ENCODE results near the gene RUFY4. TPM values are rescaled to one million over a fixed set of nuclear protein-coding genes. Genes with fewer than 3 reads are reported as not detected.

RUFY4 gene
- total RNA-seq, 1 experiment from 2014 or later, result not detected

- BruUV-seq (replicated peaks), result no TSS peak
- no peaks in the 10 kb centered on the region for H3K4me1 Mint-ChIP-seq (ENCODE audit: insufficient read depth, unreplicated experiment)
- POLR2A ChIA-PET, result no interaction called here
- no peaks in the 10 kb centered on the region for H3K36me3 Mint-ChIP-seq (ENCODE audit: insufficient read depth, unreplicated experiment)
- CTCF ChIA-PET, result interaction anchor here (0.6 to 2.7 kb wide), 5 partner anchors 62 to 1292 kb away, joined by 3 to 20 read pairs (median 4); no protein-coding TSS in a partner anchor
- intact Hi-C loops (cut with micrococcal nuclease), result no loop called here
- H3K27ac Mint-ChIP-seq (ENCODE audit: low read depth, unreplicated experiment), result no peak overlapping the region
- no peak overlapping the region for H3K4me3 Mint-ChIP-seq (ENCODE audit: unreplicated experiment)
- TF ChIP-seq CTCF (IDR thresholded peaks at IDR 0.05; ENCODE audit: unreplicated experiment), result no peak
- H3K27me3 Mint-ChIP-seq (ENCODE audit: insufficient read depth, unreplicated experiment), result peaks cover 60% of the 10 kb centered on the region
- no peak for DNase-seq (ENCODE audit: unreplicated experiment)
- no peaks in the 10 kb centered on the region for H3K9me3 Mint-ChIP-seq (ENCODE audit: unreplicated experiment)
Measured at GRCh38 chr2:218067523-218067922, 1.5 kb upstream of the RUFY4 start.

GRCh38 chr2:218069606-218070300, 700 bp downstream of the RUFY4 start:
- POLR2A ChIA-PET, result no interaction called here
- no peaks in the 10 kb centered on the region for H3K4me1 Mint-ChIP-seq (ENCODE audit: insufficient read depth, unreplicated experiment)
- BruUV-seq (replicated peaks), result no TSS peak
- peaks cover 46% of the 10 kb centered on the region for H3K27me3 Mint-ChIP-seq (ENCODE audit: insufficient read depth, unreplicated experiment)
- CTCF ChIA-PET, result interaction anchor here (0.5 to 1.5 kb wide), 10 partner anchors 7 to 284 kb away, joined by 3 to 9 read pairs (median 4); no protein-coding TSS in a partner anchor
- no peak overlapping the region for H3K4me3 Mint-ChIP-seq (ENCODE audit: unreplicated experiment)
- H3K9me3 Mint-ChIP-seq (ENCODE audit: unreplicated experiment), result no peaks in the 10 kb centered on the region
- intact Hi-C loops (cut with micrococcal nuclease), result loop anchor here (1.0 kb wide), 1 partner anchor 284 kb away; no protein-coding TSS in a partner anchor
- H3K27ac Mint-ChIP-seq (ENCODE audit: low read depth, unreplicated experiment), result no peak overlapping the region
- DNase-seq (ENCODE audit: unreplicated experiment), result no peak
- H3K36me3 Mint-ChIP-seq (ENCODE audit: insufficient read depth, unreplicated experiment), result no peaks in the 10 kb centered on the region
- no peak for TF ChIP-seq CTCF (IDR thresholded peaks at IDR 0.05; ENCODE audit: unreplicated experiment)

- Mint-ChIP-seq H3K36me3 (ENCODE audit: insufficient read depth, unreplicated experiment) (no peaks in the 10 kb centered on the region), H3K27me3 (ENCODE audit: insufficient read depth, unreplicated experiment) (peaks cover 46% of the 10 kb centered on the region), H3K4me3 (ENCODE audit: unreplicated experiment) (no peak overlapping the region), H3K4me1 (ENCODE audit: insufficient read depth, unreplicated experiment) (no peaks in the 10 kb centered on the region), H3K9me3 (ENCODE audit: unreplicated experiment) (no peaks in the 10 kb centered on the region), H3K27ac (ENCODE audit: low read depth, unreplicated experiment) (no peak overlapping the region)
- POLR2A ChIA-PET, result no interaction called here
- CTCF ChIA-PET, result interaction anchor here (0.5 to 1.1 kb wide), 5 partner anchors 45 to 285 kb away, joined by 3 to 6 read pairs (median 4); no protein-coding TSS in a partner anchor
- no peak for TF ChIP-seq CTCF (IDR thresholded peaks at IDR 0.05; ENCODE audit: unreplicated experiment)
- no TSS peak for BruUV-seq (replicated peaks)
- intact Hi-C loops (cut with micrococcal nuclease), result no loop called here
- no peak for DNase-seq (ENCODE audit: unreplicated experiment)
Measured at GRCh38 chr2:218070587-218070986, 1.5 kb downstream of the RUFY4 start.

- no peaks in the 10 kb centered on the region for H3K4me1 Mint-ChIP-seq (ENCODE audit: insufficient read depth, unreplicated experiment)
- intact Hi-C loops (cut with micrococcal nuclease), result no loop called here
- H3K4me3 Mint-ChIP-seq (ENCODE audit: unreplicated experiment), result no peak overlapping the region
- ChIA-PET POLR2A (no interaction called here), CTCF (interaction anchor here (1.2 to 1.7 kb wide), 2 partner anchors 8 to 283 kb away, joined by 6 to 7 read pairs; no protein-coding TSS in a partner anchor)
- peaks cover 46% of the 10 kb centered on the region for H3K27me3 Mint-ChIP-seq (ENCODE audit: insufficient read depth, unreplicated experiment)
- no peak for DNase-seq (ENCODE audit: unreplicated experiment)
- no peaks in the 10 kb centered on the region for H3K9me3 Mint-ChIP-seq (ENCODE audit: unreplicated experiment)
- H3K36me3 Mint-ChIP-seq (ENCODE audit: insufficient read depth, unreplicated experiment), result no peaks in the 10 kb centered on the region
- BruUV-seq (replicated peaks), result no TSS peak
- H3K27ac Mint-ChIP-seq (ENCODE audit: low read depth, unreplicated experiment), result no peak overlapping the region
- TF ChIP-seq CTCF (IDR thresholded peaks at IDR 0.05; ENCODE audit: unreplicated experiment), result no peak
Measured at GRCh38 chr2:218071218-218071937, 2.3 kb downstream of the RUFY4 start.
